Measurements from ENCODE around the gene GPR15LG.
"Not testable (repeated sequence)": the region's sequence is repeated elsewhere in the genome, so short reads cannot be mapped to it uniquely, and the experiment has no call there.

GPR15LG gene

DNA sequence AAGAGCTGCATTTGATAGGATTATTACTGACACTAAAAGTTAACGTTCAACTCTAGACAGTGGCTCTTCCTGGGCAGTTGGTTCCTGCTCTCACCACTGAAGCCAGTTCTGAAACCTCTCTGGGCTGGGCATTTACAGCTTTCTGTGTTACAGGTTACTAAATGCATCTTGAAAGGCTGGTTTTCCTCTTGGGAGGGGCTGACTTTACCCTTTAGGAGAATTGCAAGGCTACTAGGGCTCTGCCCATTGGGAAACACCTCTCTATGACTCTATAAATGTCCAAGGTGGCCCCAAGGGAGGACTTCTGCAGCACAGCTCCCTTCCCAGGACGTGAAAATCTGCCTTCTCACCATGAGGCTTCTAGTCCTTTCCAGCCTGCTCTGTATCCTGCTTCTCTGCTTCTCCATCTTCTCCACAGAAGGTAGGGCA is at the start of gene GPR15LG:
Gene GPR15LG, plus strand, starts transcription at position 301 of the 429 bp plus-strand sequence. Its CDS starts 51 bp downstream, at position 352.
- DNase-seq (ENCODE audit: low spot score), result no peak

DNA sequence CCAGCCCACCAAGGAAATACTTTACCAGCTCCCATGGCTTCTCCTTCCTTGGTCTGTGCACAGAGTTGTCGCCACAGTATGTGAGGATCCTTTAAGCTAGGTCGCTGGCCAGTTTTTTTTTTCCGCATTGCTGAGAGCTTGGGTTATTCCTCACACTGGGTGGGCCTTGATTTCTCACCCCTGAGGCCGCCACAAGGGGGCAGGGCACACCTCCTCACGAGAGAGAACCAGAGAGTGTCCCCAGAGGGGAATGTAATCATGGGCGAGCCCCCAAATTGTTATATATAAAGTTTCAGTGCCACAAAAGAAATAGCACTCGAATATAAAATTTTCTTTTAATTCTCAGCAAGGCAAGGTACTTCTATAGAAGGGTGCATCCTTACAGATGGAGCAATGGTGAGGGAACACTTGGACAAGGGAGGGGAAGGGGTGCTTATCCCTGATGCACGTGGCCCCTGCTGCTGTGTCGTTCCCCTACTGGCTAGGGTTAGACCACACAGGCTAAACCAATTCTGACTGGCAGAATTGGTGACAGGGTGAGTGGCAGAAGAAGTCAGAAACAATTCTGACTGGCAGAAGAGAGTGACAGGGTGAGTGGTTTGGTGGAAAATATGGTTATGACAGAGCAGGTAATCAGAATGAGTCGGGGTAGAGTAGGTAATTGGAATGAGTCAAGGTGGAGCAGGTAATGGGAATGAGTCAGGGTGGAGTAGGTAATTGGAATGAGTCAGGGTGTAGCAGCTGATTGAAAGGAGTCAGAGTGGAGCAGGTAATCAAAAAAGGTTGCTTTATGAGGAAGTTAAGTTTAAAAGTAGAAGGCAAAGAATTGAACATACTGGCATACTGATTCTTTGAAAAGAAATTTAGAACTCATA is 47.5 kb upstream of the GPR15LG start:
- DNase-seq (ENCODE audit: low spot score), result not testable (repeated sequence)

DNA sequence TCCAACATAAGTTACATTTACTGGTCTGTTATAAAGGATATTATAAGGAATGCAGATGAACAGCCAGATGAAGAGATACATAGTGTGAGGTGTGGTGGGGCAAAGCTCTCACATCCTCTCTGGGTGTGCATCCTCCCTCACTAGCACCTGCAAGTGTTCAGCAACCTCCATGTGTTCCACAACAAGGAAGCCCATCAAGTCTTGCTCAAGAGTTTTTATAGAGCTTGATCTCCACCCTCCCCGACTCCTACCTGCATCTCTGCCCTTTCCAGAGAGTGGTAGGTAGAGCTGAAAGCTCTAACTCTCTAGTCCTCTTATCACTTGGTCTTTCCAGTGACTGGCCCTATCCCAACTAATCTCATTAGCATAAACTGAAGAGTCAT is 46.8 kb upstream of the GPR15LG start:
- DNase-seq (ENCODE audit: low spot score), result no peak

DNA sequence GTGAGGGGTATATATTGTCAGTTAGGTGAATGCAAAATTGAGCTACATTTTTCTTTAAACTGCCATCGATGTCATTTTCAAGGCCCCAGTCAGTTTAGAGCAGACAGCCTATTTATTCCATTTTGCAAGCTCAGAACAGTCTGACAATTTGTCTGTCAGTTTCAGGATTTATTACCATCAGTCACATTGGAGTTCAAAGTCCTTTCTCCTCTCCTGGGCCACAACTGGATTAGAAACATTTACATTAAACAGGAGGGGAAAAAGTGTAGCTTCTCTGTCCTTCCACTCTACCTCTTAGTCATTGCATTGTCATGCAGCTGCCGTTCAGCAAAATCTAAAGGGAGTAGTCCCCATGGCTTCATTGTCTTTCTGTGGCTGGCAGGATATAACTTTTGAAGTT is 37.8 kb upstream of the GPR15LG start:
- DNase-seq (ENCODE audit: low spot score), result no peak

DNA sequence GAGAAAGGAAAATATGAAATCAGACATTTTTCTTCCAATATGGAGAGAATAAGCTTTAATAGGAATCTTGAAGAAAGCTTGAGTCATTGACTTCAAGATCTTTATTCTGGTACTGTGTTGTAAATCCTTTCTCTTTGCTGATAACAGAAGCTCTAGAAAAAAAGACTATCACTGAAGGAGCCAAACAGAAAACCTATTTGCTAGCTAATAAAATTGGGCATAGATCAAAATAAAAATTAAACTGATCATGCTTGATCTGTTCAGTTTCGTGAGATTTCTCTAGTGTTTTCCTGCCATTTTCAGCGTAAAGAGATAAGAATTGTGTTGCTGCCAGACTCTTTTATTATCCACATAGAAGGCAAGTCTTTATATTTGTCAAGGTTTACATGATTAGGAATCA is 35.8 kb upstream of the GPR15LG start:
- no peak for DNase-seq (ENCODE audit: low spot score)

DNA sequence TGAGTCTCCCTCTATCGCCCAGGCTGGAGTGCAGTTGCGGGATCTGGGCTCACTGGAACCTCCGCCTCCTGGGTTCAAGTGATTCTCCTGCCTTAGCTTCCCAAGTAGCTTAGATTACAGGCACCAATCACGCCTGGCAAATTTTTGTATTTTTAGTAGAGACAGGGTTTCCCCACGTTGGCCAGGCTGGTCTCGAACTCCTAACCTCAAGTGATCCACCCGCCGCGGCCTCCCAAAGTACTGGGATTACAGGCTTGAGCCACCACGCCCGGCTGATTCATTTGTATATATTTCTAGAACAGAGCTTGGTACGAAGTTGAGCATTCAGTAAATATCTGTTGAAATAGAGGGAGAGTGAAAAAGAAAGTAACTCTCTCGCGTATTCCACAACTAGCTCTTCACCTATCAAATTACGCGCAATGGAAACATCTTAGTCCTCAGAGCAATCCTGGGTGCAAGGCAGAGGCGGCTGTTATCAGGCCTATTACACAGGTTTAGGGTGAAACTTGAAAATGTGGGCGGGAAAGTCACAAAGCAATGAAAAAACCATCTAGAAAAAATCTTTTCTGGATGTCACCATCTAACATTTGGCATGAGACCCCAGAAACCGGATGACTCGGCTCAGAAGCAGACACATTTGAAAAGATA is 35.0 kb upstream of the GPR15LG start:
- peak; percentile 40 for DNase-seq (ENCODE audit: low spot score)

DNA sequence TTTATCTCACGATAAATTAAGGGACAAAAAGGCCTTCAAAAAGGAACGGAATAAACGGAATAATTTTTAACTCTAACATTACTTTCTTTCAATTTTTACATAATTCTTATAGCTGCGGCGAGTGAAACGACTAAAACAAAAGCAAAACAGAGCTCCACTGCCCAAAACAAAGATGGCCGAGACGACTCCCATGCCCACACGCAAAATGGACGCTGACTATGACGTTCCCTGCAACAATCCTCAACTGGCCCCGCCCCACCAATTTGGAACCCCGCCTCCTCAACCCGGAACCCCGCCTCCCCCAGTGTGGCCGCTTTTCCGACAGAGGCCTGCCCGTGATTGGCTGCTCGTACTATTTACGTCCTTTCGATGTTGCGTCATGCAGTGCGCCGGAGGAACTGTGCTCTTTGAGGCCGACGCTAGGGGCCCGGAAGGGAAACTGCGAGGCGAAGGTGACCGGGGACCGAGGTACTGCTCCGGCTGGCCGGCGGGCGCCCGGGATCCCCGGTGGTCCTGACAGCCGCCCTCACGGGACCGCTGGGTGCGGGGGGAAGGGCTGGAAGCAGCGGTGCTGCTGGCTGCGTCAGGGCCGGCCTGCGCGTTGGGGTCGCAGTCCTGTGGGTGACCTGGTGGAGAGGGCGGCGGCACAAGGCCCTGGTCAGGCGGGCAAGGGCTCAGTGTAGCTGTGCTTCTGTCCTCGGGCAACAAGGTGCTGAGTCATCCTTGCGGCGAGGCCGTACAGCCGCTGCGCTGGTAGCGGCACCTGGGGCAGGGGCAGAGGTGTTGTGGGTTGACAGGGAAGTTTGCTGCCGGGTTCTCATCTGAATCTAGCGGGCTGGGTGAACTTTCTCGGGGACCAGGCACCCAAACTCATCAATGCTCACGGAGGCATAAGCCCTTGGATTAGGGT is 34.2 kb upstream of the GPR15LG start, which contains the start of gene GHITM:
Gene GHITM, plus strand, starts transcription at position 384 of the 910 bp plus-strand sequence. CDS start 1,992 bp downstream, outside the sequence.
- peak; percentile 99 for DNase-seq (ENCODE audit: low spot score)

DNA sequence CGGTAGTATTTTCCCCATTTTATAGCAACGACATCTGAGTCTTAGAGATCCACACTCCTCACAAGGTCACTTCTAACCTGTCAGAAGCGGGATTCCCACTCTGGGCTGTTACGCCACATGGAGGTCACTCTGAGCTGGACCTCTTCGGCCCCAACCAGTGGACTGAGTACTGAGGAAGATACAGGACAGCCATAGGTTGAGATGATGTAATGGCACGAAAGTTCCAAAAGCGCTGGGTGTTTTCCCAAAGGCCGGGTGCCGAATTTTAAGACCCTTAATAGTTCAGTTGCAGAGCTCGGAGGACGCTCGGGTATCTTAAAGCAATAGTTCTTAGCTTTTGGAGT is 33.6 kb upstream of the GPR15LG start:
- no peak for DNase-seq (ENCODE audit: low spot score)

DNA sequence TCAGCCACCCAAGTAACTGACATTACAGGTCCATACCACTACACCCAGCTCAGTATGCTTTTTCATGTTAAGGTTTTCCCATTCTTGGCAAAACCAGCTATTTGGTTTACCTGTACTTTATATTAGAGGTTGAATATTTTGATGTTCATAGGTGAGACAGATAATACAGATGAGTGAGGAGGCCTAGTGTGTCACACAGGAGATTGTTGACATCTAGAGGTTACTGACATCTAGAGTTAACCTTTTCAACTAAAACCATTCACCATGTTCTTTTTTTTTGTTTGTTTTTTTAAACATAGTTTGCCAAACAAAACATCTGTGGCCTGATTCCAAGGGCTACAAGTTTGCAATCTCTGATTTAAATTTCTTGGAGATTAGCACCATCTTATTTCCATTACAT is 26.3 kb upstream of the GPR15LG start:
- no peak for DNase-seq (ENCODE audit: low spot score)

DNA sequence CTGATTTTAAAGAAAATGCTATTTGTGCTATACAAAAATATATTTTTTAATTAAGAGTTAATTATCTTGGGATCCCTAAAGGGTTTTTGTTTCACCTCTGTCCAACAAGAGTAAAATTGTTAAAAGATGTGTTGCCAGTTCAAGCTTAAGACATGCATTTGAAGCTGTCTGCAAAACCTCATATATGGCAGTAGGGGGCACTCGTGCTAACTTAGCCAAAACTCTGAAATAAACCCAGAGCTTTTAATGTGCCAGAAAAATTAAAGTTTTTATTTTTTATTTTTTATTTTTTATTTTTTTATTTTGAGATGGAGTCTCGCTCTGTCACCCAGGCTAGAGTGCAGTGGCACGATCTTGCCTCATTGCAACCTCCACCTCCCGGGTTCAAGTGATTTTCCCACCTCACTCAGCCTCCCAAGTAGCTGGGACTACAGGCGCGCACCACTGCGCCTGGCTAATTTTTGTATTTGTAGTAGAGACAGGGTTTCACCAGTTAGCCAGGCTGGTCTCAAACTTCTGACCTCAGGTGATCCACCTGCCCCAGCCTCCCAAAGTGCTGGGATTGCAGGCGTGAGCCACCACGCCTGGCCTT is 25.5 kb upstream of the GPR15LG start:
- DNase-seq (ENCODE audit: low spot score), result peak; percentile 31

DNA sequence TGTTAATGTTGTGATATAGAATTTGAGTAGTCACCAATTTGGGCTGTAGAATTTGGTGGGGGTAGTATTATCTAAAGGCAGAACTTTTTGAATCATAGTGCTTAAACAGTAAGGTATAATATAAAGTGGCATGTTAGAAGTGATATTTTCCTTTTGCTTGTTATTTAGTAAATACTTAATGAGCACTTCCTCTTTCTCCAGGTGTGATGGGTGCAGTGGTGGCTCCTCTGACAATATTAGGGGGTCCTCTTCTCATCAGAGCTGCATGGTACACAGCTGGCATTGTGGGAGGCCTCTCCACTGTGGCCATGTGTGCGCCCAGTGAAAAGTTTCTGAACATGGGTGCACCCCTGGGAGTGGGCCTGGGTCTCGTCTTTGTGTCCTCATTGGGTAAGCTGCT is 23.7 kb upstream of the GPR15LG start:
- no peak for DNase-seq (ENCODE audit: low spot score)

DNA sequence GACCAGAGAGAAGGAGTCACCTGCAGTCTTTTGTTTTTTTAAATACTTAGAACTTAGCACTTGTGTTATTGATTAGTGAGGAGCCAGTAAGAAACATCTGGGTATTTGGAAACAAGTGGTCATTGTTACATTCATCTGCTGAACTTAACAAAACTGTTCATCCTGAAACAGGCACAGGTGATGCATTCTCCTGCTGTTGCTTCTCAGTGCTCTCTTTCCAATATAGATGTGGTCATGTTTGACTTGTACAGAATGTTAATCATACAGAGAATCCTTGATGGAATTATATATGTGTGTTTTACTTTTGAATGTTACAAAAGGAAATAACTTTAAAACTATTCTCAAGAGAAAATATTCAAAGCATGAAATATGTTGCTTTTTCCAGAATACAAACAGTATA is 20.8 kb upstream of the GPR15LG start:
- no peak for DNase-seq (ENCODE audit: low spot score)

DNA sequence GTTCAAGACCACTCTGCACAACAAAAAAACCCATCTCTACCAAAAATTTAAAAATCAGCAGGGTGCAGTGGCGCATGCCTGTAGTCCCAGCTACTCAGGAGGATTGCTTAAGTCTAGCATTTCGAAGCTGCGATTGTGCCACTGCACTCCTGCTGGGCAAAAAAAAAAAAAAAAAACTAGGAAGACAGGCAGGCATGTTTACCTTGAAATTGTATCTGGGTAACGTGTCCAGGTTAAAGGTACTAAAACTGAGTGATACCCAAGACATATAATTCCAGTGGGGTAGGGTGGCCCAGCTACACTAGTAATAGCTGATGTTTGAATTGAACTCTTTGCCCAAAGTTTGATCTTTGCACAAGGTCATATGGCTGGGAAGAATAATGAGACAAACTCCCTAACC is 18.1 kb upstream of the GPR15LG start:
- no peak for DNase-seq (ENCODE audit: low spot score)

DNA sequence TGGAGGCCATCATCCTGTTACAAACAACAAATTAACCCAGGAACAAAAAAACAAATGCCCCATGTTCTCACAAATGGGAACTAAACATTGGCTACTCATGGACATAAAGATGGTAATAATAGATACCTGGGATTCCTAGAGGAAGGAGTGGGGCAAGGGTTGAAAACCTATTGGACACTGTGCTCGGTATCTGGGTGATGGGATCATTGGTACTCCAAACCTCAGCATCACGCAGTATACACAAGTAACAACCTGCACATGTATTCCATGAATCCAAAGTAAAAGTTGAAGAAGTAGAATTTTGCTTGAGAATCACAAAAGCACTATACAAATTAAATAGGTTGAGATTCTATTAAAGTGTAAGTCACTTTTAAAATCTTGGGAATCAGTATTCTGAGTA is 17.6 kb upstream of the GPR15LG start:
- no peak for DNase-seq (ENCODE audit: low spot score)

DNA sequence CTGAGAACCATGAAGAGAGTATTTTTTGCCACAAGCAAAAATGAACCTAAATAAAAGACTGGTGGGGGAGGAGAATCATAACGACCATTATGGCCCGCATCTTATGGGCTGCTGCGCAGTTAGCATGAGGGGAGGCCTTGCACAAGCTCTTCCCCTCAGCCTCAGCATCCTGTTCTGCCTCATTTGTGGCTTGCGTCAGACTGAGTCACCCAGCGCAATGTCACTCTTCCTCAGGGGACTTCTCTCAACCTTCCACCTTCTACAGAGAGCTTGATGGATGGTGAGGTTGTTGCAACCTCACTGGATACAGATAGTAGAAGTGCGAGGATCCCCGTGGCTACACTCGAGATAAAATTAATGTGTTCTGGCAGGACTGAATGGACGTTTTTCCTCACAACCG is 16.8 kb upstream of the GPR15LG start:
- peak; percentile 5 for DNase-seq (ENCODE audit: low spot score)

DNA sequence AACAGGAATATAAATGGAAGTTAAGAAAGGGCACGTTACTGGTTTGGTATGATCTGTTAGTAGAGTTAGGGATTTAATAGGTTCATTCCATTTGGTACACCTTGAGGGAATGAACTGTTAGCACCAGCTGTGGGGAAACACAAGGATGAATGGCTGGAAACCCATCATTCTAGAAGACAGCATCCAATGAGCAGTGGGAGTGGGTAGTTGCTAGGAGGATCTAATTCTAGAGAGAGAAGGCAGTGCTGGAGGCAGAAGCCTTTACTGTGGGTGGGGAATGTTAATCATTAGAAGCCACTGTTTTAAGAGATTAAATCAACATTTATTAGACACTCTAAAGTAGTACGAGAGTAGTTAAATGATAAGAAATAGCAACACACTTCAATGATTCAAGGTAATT is 15.5 kb upstream of the GPR15LG start:
- DNase-seq (ENCODE audit: low spot score), result no peak

DNA sequence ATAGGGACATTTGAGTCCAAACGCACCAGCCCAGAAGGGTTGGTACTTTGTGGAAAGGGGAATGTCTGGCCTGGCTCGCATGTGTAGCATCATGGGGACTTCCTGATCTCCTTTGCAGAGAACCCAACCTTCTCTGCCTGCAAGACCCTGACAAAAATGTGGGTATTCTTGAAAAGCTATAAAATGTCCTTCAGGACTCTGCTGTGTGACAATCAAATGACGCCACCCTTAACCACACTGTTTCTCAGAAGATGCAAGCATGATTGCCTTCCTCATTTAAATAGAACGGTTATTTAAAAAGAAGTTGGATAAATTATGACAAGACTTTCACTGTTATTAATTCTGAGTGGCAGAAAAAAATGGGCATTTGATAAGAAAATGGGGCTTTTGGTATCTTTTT is 15.1 kb upstream of the GPR15LG start:
- no peak for DNase-seq (ENCODE audit: low spot score)

DNA sequence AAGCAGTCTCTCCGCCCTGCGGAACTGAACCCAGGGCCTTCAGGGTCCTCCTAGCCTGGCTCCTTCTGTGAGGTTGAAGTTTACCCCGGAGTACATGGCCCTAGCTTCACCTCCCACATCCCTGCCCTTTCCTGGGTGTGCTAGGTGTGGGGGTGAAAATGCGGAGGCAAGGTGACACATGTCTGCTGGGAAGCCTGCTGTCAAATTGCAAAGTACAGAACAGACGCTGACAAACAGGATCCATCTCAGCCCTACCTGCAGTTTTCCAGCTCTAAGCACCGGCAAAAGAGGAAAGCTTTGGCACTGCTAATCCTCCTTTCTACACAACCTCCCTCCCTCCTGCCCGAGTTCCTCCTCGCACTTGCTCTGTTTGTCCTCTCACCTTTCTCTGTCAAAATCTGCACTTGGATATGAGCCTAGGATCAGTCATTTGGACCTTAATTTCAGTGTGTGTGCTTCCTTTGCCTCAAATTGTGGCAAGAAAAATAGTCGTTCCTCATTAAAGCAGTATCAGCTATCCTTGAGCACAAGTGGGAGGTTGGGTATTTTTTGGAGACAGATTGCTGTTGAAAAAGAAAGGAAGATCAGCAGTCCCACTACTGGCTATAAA is 14.4 kb upstream of the GPR15LG start:
- no peak for DNase-seq (ENCODE audit: low spot score)

DNA sequence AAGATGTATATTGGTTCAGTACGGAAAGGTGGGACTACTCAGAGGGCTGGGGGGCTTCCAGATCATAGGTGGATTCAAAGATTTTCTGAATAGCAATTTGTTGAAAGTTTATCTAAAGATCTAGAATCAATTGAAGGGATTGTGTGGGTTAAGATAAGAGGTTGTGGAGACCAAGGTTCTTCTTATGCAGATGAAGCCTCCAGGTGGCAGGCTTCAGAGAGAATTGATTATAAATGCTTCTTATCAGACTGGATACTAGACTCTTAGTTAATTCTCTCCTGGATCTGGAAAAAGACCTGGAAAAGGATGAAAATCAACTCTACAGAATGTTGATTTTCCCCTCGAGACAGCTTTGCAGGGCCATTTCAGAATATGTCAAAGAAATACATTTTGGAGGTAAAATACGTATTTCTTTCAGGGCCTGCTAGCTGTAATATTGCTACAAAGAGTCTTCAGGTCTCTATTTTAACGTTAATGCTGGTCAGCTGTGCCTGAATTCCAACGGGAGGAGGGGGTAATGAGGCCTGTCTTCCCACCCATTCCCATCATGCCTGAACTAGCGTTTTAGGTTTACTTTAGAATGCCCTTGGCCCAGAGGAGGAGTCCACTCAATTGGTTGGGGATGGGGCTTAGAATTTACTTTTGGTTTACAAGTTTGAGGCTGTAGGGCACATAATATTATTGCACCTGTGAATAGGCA is 12.8 kb upstream of the GPR15LG start:
- no peak for DNase-seq (ENCODE audit: low spot score)

DNA sequence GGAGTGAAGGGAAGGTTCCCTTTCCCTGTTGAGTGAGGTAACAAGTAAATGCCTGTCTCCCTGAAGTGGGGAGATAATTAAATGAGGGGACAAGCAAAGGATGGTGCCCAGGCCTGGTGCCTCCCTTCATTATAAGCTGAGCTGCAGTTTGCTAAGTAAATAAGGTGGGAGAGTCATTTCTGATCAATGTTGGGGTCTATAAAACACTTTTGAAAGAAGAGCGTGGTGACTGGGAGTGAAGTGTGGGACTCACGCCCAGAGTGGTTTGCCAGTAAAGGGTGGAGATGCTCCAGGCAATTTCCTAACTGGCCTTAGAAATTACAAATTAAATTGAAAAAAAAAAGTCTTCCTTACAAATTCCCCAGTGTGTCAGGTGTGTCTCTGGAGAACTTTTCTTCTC is 9.6 kb upstream of the GPR15LG start:
- DNase-seq (ENCODE audit: low spot score), result no peak

DNA sequence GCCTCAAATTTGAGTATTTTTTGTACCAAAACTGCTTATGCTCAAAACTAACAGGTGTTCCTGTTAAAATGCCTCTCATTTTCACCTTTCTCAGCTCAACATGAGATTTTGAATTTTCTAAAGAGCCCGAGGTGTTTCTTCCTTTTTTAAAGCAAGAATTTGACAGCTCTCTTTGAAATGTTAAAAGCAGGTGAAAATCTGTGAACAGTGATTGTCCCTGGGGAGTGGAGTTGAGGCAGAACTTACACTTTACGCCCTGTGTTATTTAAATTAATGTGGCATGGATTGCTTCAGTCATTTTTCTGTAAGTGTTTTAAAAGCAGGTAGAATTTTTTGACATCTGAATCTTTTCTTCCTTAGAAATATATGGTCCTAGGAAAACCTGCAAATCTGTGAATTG is 9.2 kb upstream of the GPR15LG start:
- no peak for DNase-seq (ENCODE audit: low spot score)

Measured in CD4-positive, alpha-beta T cell treated with Interleukin-6 at 100 ng/mL for 8 hours (primary cell).